SU-DHL-6 (cell line): ENCODE data around the gene L3MBTL1.

Source experiments
- EZH2phosphoT487 ChIP-seq: fragments of 200-600 bp; sonication (generic), shearing (Covaris generic); conservative IDR thresholded peaks from 2 replicates; pipeline ENCODE4 v1.6.1; 2018; ENCODE audit warnings: mild to moderate bottlenecking, antibody characterized with exemption, low read length, moderate library complexity, mixed read lengths
- TF ChIP-seq, protein P1 (sequence below): fragments of 200-600 bp; sonication (generic); IDR thresholded peaks from one replicate; pipeline ENCODE4 v1.5.1; 2017; ENCODE audit warnings: antibody characterized with exemption, mild to moderate bottlenecking, low read length, moderate library complexity; ENCODE audit not compliant: insufficient read depth, poor library complexity, severe bottlenecking

GRCh38 chr20:43572891-43573290 lies 65.4 kb downstream of the L3MBTL1 start:
- TF ChIP-seq, protein P1, sequence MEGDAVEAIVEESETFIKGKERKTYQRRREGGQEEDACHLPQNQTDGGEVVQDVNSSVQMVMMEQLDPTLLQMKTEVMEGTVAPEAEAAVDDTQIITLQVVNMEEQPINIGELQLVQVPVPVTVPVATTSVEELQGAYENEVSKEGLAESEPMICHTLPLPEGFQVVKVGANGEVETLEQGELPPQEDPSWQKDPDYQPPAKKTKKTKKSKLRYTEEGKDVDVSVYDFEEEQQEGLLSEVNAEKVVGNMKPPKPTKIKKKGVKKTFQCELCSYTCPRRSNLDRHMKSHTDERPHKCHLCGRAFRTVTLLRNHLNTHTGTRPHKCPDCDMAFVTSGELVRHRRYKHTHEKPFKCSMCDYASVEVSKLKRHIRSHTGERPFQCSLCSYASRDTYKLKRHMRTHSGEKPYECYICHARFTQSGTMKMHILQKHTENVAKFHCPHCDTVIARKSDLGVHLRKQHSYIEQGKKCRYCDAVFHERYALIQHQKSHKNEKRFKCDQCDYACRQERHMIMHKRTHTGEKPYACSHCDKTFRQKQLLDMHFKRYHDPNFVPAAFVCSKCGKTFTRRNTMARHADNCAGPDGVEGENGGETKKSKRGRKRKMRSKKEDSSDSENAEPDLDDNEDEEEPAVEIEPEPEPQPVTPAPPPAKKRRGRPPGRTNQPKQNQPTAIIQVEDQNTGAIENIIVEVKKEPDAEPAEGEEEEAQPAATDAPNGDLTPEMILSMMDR = no peak
- no peak for TF ChIP-seq EZH2phosphoT487
